ENCODE measurements around the gene COL11A2. TPM values are rescaled to one million over a fixed set of nuclear protein-coding genes. Genes with fewer than 3 reads are reported as not detected.

COL11A2 gene
- total and polyA plus RNA-seq, 5 donors from 2014 or later: 0.34 to 0.89 (median 0.43) TPM; not detected in 2

- no peak overlapping the region for H3K4me3 Mint-ChIP-seq
- DNase-seq (no peak), ATAC-seq (ENCODE audit: low read depth in 2 of 2) (no peak)
- Histone ChIP-seq H3K9me3 (ENCODE audit: control insufficient read depth in 2 of 2, low read length in 2 of 2) (no peaks in the 10 kb centered on the region), H3K4me3 (ENCODE audit: low read depth, low read length) (no peak overlapping the region), H3K27ac (ENCODE audit: insufficient read depth, low read length, poor library complexity, severe bottlenecking) (no peak overlapping the region), H3K27me3 (ENCODE audit: control insufficient read depth, insufficient read depth, low read length) (no peaks in the 10 kb centered on the region), H3K36me3 (ENCODE audit: control insufficient read depth, insufficient read depth, low read length) (no peaks in the 10 kb centered on the region), H3K4me1 (ENCODE audit: control insufficient read depth, insufficient read depth, low read length, poor library complexity, severe bottlenecking) (peaks cover 18% of the 10 kb centered on the region)
- peaks cover 14% of the 10 kb centered on the region for H3K27me3 Mint-ChIP-seq
- peaks cover 11% of the 10 kb centered on the region for H3K36me3 Mint-ChIP-seq
- H3K27ac Mint-ChIP-seq: peak overlapping the region in 2 of 3 donors; percentile 68 to 91
- peaks cover 0 to 15% (median 3%) of the 10 kb centered on the region in 7 donors for H3K9me3 Mint-ChIP-seq
- H3K4me1 Mint-ChIP-seq: peaks cover 9 to 27% (median 22%) of the 10 kb centered on the region in 4 donors
Measured at GRCh38 chr6:33181141-33181540, 11.1 kb downstream of the COL11A2 start.

- Mint-ChIP-seq H3K4me3 (no peak overlapping the region), H3K36me3 (peaks cover 11% of the 10 kb centered on the region), H3K9me3 (peaks cover 0 to 14% (median 4%) of the 10 kb centered on the region in 7 donors), H3K4me1 (peaks cover 9 to 16% (median 14%) of the 10 kb centered on the region in 4 donors), H3K27ac (peak overlapping the region in 1 of 3 donors; percentile 63), H3K27me3 (peaks cover 22% of the 10 kb centered on the region)
- DNase-seq (no peak), ATAC-seq (ENCODE audit: low read depth in 2 of 2) (no peak)
- Histone ChIP-seq H3K27me3 (ENCODE audit: control insufficient read depth, insufficient read depth, low read length) (no peaks in the 10 kb centered on the region), H3K4me3 (ENCODE audit: low read depth, low read length) (no peak overlapping the region), H3K9me3 (ENCODE audit: control insufficient read depth in 2 of 2, low read length in 2 of 2) (no peaks in the 10 kb centered on the region), H3K4me1 (ENCODE audit: control insufficient read depth, insufficient read depth, low read length, poor library complexity, severe bottlenecking) (peaks cover 12% of the 10 kb centered on the region), H3K27ac (ENCODE audit: insufficient read depth, low read length, poor library complexity, severe bottlenecking) (no peak overlapping the region), H3K36me3 (ENCODE audit: control insufficient read depth, insufficient read depth, low read length) (no peaks in the 10 kb centered on the region)
Measured at GRCh38 chr6:33178755-33179475, 13.4 kb downstream of the COL11A2 start.

GRCh38 chr6:33177552-33178446 lies 14.5 kb downstream of the COL11A2 start:
- H3K4me1 Mint-ChIP-seq: peaks cover 0 to 5% (median 3%) of the 10 kb centered on the region in 4 donors
- peaks cover under 1% of the 10 kb centered on the region for H3K4me1 ChIP-seq (ENCODE audit: control insufficient read depth, insufficient read depth, low read length, poor library complexity, severe bottlenecking)
- DNase-seq (no peak), ATAC-seq (ENCODE audit: low read depth in 2 of 2) (no peak)
- no peak overlapping the region for H3K27ac ChIP-seq (ENCODE audit: insufficient read depth, low read length, poor library complexity, severe bottlenecking)
- peaks cover 22% of the 10 kb centered on the region for H3K27me3 Mint-ChIP-seq
- H3K36me3 Mint-ChIP-seq: peaks cover 3% of the 10 kb centered on the region
- no peaks in the 10 kb centered on the region for H3K9me3 ChIP-seq (ENCODE audit: control insufficient read depth in 2 of 2, low read length in 2 of 2)
- H3K27me3 ChIP-seq (ENCODE audit: control insufficient read depth, insufficient read depth, low read length): no peaks in the 10 kb centered on the region
- H3K36me3 ChIP-seq (ENCODE audit: control insufficient read depth, insufficient read depth, low read length): no peaks in the 10 kb centered on the region
- peak overlapping the region; percentile 49 to 79 (median 63) for H3K27ac Mint-ChIP-seq
- peaks cover 0 to 3% (median under 1%) of the 10 kb centered on the region in 7 donors for H3K9me3 Mint-ChIP-seq
- no peak overlapping the region for H3K4me3 ChIP-seq (ENCODE audit: low read depth, low read length)
- no peak overlapping the region for H3K4me3 Mint-ChIP-seq

GRCh38 chr6:33176906-33177305 lies 15.4 kb downstream of the COL11A2 start:
- H3K36me3 Mint-ChIP-seq: peaks cover 3% of the 10 kb centered on the region
- Histone ChIP-seq H3K4me1 (ENCODE audit: control insufficient read depth, insufficient read depth, low read length, poor library complexity, severe bottlenecking) (no peaks in the 10 kb centered on the region), H3K36me3 (ENCODE audit: control insufficient read depth, insufficient read depth, low read length) (no peaks in the 10 kb centered on the region), H3K27ac (ENCODE audit: insufficient read depth, low read length, poor library complexity, severe bottlenecking) (no peak overlapping the region), H3K9me3 (ENCODE audit: control insufficient read depth in 2 of 2, low read length in 2 of 2) (no peaks in the 10 kb centered on the region), H3K4me3 (ENCODE audit: low read depth, low read length) (no peak overlapping the region), H3K27me3 (ENCODE audit: control insufficient read depth, insufficient read depth, low read length) (no peaks in the 10 kb centered on the region)
- DNase-seq (no peak), ATAC-seq (ENCODE audit: low read depth in 2 of 2) (no peak)
- peaks cover 0 to 1% (median 0%) of the 10 kb centered on the region in 7 donors for H3K9me3 Mint-ChIP-seq
- H3K27ac Mint-ChIP-seq: no peak overlapping the region
- H3K4me3 Mint-ChIP-seq: no peak overlapping the region
- peaks cover 22% of the 10 kb centered on the region for H3K27me3 Mint-ChIP-seq
- H3K4me1 Mint-ChIP-seq: peaks cover 0 to 2% (median under 1%) of the 10 kb centered on the region in 4 donors

GRCh38 chr6:33175436-33176069 lies 16.7 kb downstream of the COL11A2 start:
- DNase-seq (no peak), ATAC-seq (ENCODE audit: low read depth in 2 of 2) (no peak)
- Histone ChIP-seq H3K4me1 (ENCODE audit: control insufficient read depth, insufficient read depth, low read length, poor library complexity, severe bottlenecking) (no peaks in the 10 kb centered on the region), H3K36me3 (ENCODE audit: control insufficient read depth, insufficient read depth, low read length) (no peaks in the 10 kb centered on the region), H3K9me3 (ENCODE audit: control insufficient read depth in 2 of 2, low read length in 2 of 2) (no peaks in the 10 kb centered on the region), H3K27me3 (ENCODE audit: control insufficient read depth, insufficient read depth, low read length) (no peaks in the 10 kb centered on the region), H3K27ac (ENCODE audit: insufficient read depth, low read length, poor library complexity, severe bottlenecking) (no peak overlapping the region), H3K4me3 (ENCODE audit: low read depth, low read length) (no peak overlapping the region)
- no peak overlapping the region for H3K4me3 Mint-ChIP-seq
- peaks cover 0 to 2% (median 0%) of the 10 kb centered on the region in 4 donors for H3K4me1 Mint-ChIP-seq
- peaks cover 0 to 1% (median 0%) of the 10 kb centered on the region in 7 donors for H3K9me3 Mint-ChIP-seq
- no peak overlapping the region for H3K27ac Mint-ChIP-seq
- peaks cover 3% of the 10 kb centered on the region for H3K36me3 Mint-ChIP-seq
- H3K27me3 Mint-ChIP-seq: peaks cover 22% of the 10 kb centered on the region

- Histone ChIP-seq H3K4me1 (ENCODE audit: control insufficient read depth, insufficient read depth, low read length, poor library complexity, severe bottlenecking) (no peaks in the 10 kb centered on the region), H3K36me3 (ENCODE audit: control insufficient read depth, insufficient read depth, low read length) (no peaks in the 10 kb centered on the region), H3K4me3 (ENCODE audit: low read depth, low read length) (no peak overlapping the region), H3K27me3 (ENCODE audit: control insufficient read depth, insufficient read depth, low read length) (no peaks in the 10 kb centered on the region), H3K9me3 (ENCODE audit: control insufficient read depth in 2 of 2, low read length in 2 of 2) (no peaks in the 10 kb centered on the region), H3K27ac (ENCODE audit: insufficient read depth, low read length, poor library complexity, severe bottlenecking) (no peak overlapping the region)
- DNase-seq (no peak), ATAC-seq (ENCODE audit: low read depth in 2 of 2) (no peak)
- Mint-ChIP-seq H3K9me3 (peaks cover 0 to 1% (median 0%) of the 10 kb centered on the region in 7 donors), H3K4me3 (no peak overlapping the region), H3K36me3 (peaks cover 3% of the 10 kb centered on the region), H3K27me3 (peaks cover 22% of the 10 kb centered on the region), H3K27ac (no peak overlapping the region), H3K4me1 (peaks cover 0 to 2% (median 0%) of the 10 kb centered on the region in 4 donors)
Measured at GRCh38 chr6:33174784-33175183, 17.5 kb downstream of the COL11A2 start.

GRCh38 chr6:33173535-33174180 lies 18.6 kb downstream of the COL11A2 start:
- Mint-ChIP-seq H3K4me1 (peaks cover 0 to 2% (median 0%) of the 10 kb centered on the region in 4 donors), H3K27me3 (peaks cover 26% of the 10 kb centered on the region), H3K4me3 (no peak overlapping the region), H3K27ac (no peak overlapping the region), H3K36me3 (peaks cover 3% of the 10 kb centered on the region), H3K9me3 (peaks cover 0 to 1% (median 0%) of the 10 kb centered on the region in 7 donors)
- Histone ChIP-seq H3K27me3 (ENCODE audit: control insufficient read depth, insufficient read depth, low read length) (no peaks in the 10 kb centered on the region), H3K27ac (ENCODE audit: insufficient read depth, low read length, poor library complexity, severe bottlenecking) (no peak overlapping the region), H3K36me3 (ENCODE audit: control insufficient read depth, insufficient read depth, low read length) (no peaks in the 10 kb centered on the region), H3K4me1 (ENCODE audit: control insufficient read depth, insufficient read depth, low read length, poor library complexity, severe bottlenecking) (no peaks in the 10 kb centered on the region), H3K9me3 (ENCODE audit: control insufficient read depth in 2 of 2, low read length in 2 of 2) (no peaks in the 10 kb centered on the region), H3K4me3 (ENCODE audit: low read depth, low read length) (no peak overlapping the region)
- DNase-seq (no peak), ATAC-seq (ENCODE audit: low read depth in 2 of 2) (no peak)
